K562 (cell line): Measurements from ENCODE around the gene NAA80. TPM values are rescaled to one million over a fixed set of nuclear protein-coding genes. Genes with fewer than 3 reads are reported as not detected.

Experiments
- ATAC-seq: fragments of 200-7000 bp; cut with Tn5 transposase; 3 replicates; pipeline ENCODE4 v1.9.1; 2020; ENCODE audit warnings: moderate library complexity
- BruUV-seq: library from RNA; stranded (reverse); fragments of 400-500 nt; replicated peaks from 2 replicates; lab custom pipeline; 2021; lab: Mats Ljungman, UMichigan
- CTCF ChIA-PET: fragments of 300-600 bp; formaldehyde crosslinking; extraction: SDS; loops from one replicate; lab custom pipeline; 2021; ENCODE audit warnings: low intra/inter-chr PET ratio; lab: Yijun Ruan, JAX
- POLR2A ChIA-PET: fragments of 300-600, 350-650 bp; sonication (Branson Sonifier 250); formaldehyde crosslinking; extraction: SDS; loops from one replicate; lab custom pipeline; 2021; ENCODE audit warnings: antibody characterized with exemption, inconsistent platforms; lab: Yijun Ruan, JAX
- DNase-seq, 4 experiments: peaks; one replicate each; pipeline versions ENCODE4 v3.0.0 to v3.0.0-alpha.2; 2011 to 2018; ENCODE audit warnings: low spot score in 3 of 4, mixed read lengths in 3 of 4; ENCODE audit errors: extremely low read depth in 1 of 4
- FAIRE-seq: peaks from 2 replicates; lab custom pipeline; 2011; peaks lifted over from hg19 to GRCh38; lab: Jason Lieb, UNC
- H2AFZ ChIP-seq: 2 replicates; pipeline ENCODE4 v1.6.0; 2011; ENCODE audit warnings: low read depth, low read length, control low read depth, inconsistent platforms
- H3K27ac ChIP-seq: fragments of 200-600 bp; 3 replicates; pipeline ENCODE4 v1.8.0; 2011; ENCODE audit warnings: low read depth, mild to moderate bottlenecking, control low read depth, inconsistent platforms, low read length, moderate library complexity, mixed read lengths; ENCODE audit errors: extremely low read depth
- H3K27me3 ChIP-seq, 2 experiments: fragments of 300-600 bp in 1 of 2; 2 replicates in 1 of 2; 3 replicates in 1 of 2; pipeline versions ENCODE4 v1.6.0 to v1.8.0; 2011; ENCODE audit warnings: inconsistent platforms in 2 of 2, low read length in 2 of 2, mild to moderate bottlenecking in 1 of 2, mixed read lengths in 1 of 2, moderate library complexity in 1 of 2; ENCODE audit not compliant: control insufficient read depth in 2 of 2, insufficient read depth in 2 of 2
- H3K36me3 ChIP-seq: fragments of 300-600 bp; 3 replicates; pipeline ENCODE4 v1.8.0; 2011; ENCODE audit warnings: mild to moderate bottlenecking, low read length, inconsistent platforms; ENCODE audit not compliant: control insufficient read depth, insufficient read depth
- H3K4me1 ChIP-seq, 2 experiments: fragments of 200-600 bp in 1 of 2; replicated peaks in 1 of 2; 2 replicates in 1 of 2; 3 replicates in 1 of 2; pipeline versions ENCODE4 v1.5.1 to v1.8.0; 2011; ENCODE audit warnings: inconsistent platforms in 2 of 2, low read length in 2 of 2, mild to moderate bottlenecking in 1 of 2, mixed read lengths in 1 of 2, moderate library complexity in 1 of 2; ENCODE audit not compliant: control insufficient read depth in 2 of 2, insufficient read depth in 2 of 2
- H3K4me2 ChIP-seq: 2 replicates; pipeline ENCODE4 v1.6.1; 2011; ENCODE audit warnings: low read length, control low read depth, inconsistent platforms, mixed read lengths; ENCODE audit not compliant: insufficient read depth
- H3K4me3 ChIP-seq: fragments of 200-600 bp; sonication (generic), shearing (Covaris generic); 2 replicates; pipeline ENCODE4 v1.5.1; 2016; ENCODE audit warnings: control low read depth, inconsistent platforms
- H3K79me2 ChIP-seq: fragments of 200-600 bp; 3 replicates; pipeline ENCODE4 v1.8.0; 2011; ENCODE audit warnings: low read length, inconsistent platforms; ENCODE audit not compliant: control insufficient read depth, insufficient read depth
- H3K9ac ChIP-seq, 2 experiments: 2 replicates each; pipeline versions ENCODE4 v1.6.0 to v1.6.1; 2011; ENCODE audit warnings: low read depth in 2 of 2, low read length in 2 of 2, control low read depth in 1 of 2, inconsistent platforms in 1 of 2, mild to moderate bottlenecking in 1 of 2, mixed read lengths in 1 of 2; ENCODE audit not compliant: insufficient read depth in 1 of 2
- H3K9me1 ChIP-seq: one replicate; pipeline ENCODE4 v1.6.0; 2011; ENCODE audit warnings: inconsistent platforms, mild to moderate bottlenecking, low read length, moderate library complexity; ENCODE audit not compliant: control insufficient read depth, insufficient read depth
- H3K9me3 ChIP-seq: replicated peaks from 2 replicates; pipeline ENCODE4 v1.5.1; 2011; ENCODE audit warnings: low read depth, low read length, inconsistent platforms; ENCODE audit not compliant: control insufficient read depth, insufficient read depth
- H4K20me1 ChIP-seq: replicated peaks from 2 replicates; pipeline ENCODE4 v1.6.1; 2011; ENCODE audit warnings: low read length, inconsistent platforms, mixed read lengths; ENCODE audit not compliant: control insufficient read depth, insufficient read depth
- CBX1 ChIP-seq: sonication (generic); IDR thresholded peaks from 2 replicates; pipeline ENCODE4 v1.6.1; 2016; ENCODE audit warnings: antibody characterized with exemption, low read depth, mild to moderate bottlenecking
- ERF ChIP-seq: fragments of 450-650 bp; formaldehyde crosslinking; IDR thresholded peaks from 2 replicates; pipeline ENCODE4 v1.4.0; 2020; ENCODE audit warnings: mild to moderate bottlenecking, mixed read lengths
- GTF2A2 ChIP-seq: IDR thresholded peaks from 2 replicates; pipeline ENCODE4 v1.6.1; 2016; ENCODE audit warnings: mild to moderate bottlenecking, missing genetic modification characterization, missing compliant biosample characterization
- HDAC6 ChIP-seq: IDR thresholded peaks from 2 replicates; pipeline ENCODE4 v1.6.1; 2012; ENCODE audit warnings: low read depth, mild to moderate bottlenecking, control low read depth, inconsistent platforms, low read length, moderate library complexity
- HMGN3 ChIP-seq: IDR thresholded peaks from 2 replicates; pipeline ENCODE4 v1.6.1; 2011; ENCODE audit warnings: borderline replicate concordance, low read depth, mild to moderate bottlenecking, mixed read lengths, low read length; ENCODE audit not compliant: insufficient read length; ENCODE audit errors: extremely low read depth
- NCOA1 ChIP-seq: fragments of 450-650 bp; IDR thresholded peaks from 2 replicates; pipeline ENCODE4 v1.6.1; 2016; ENCODE audit warnings: low read depth
- POLR3A ChIP-seq: IDR thresholded peaks from 2 replicates; pipeline ENCODE4 v1.6.1; 2011; ENCODE audit warnings: borderline replicate concordance, mild to moderate bottlenecking, moderate library complexity; ENCODE audit not compliant: insufficient read length, insufficient read depth; ENCODE audit errors: extremely low read depth
- PYGO2 ChIP-seq: fragments of 450-650 bp; IDR thresholded peaks from 2 replicates; pipeline ENCODE4 v1.6.1; 2016; ENCODE audit warnings: mild to moderate bottlenecking, missing genetic modification characterization, moderate library complexity, missing compliant biosample characterization
- RCOR1 ChIP-seq, 2 experiments: IDR thresholded peaks; 2 replicates each; pipeline ENCODE4 v1.6.1; 2012; ENCODE audit warnings: low read depth in 2 of 2, low read length in 2 of 2, borderline replicate concordance in 1 of 2, improper control_type of control experiment in 1 of 2
- SAFB ChIP-seq: fragments of 200-400 bp; formaldehyde crosslinking; IDR thresholded peaks from 2 replicates; pipeline ENCODE4 v1.6.1; 2017; ENCODE audit warnings: low read depth, low read length, borderline replicate concordance
- TARDBP ChIP-seq: fragments of 450-650 bp; IDR thresholded peaks from 2 replicates; pipeline ENCODE4 v1.6.1; 2016
- THRAP3 ChIP-seq: fragments of 450-650 bp; IDR thresholded peaks from 2 replicates; pipeline ENCODE4 v1.6.1; 2016; ENCODE audit warnings: mild to moderate bottlenecking, inconsistent platforms, borderline replicate concordance
- ZBTB11 ChIP-seq, 3 experiments: fragments of 200-800 bp in 1 of 3; fragments of 250-450 bp in 1 of 3; fragments of 450-650 bp in 1 of 3; sonication (Bioruptor Pico) in 1 of 3; sonication (Bioruptor generic) in 1 of 3; formaldehyde crosslinking in 1 of 3; IDR thresholded peaks; 2 replicates each; pipeline versions ENCODE4 v1.6.1 to v1.8.0; 2016 to 2022; ENCODE audit warnings: mild to moderate bottlenecking in 2 of 3, missing genetic modification characterization in 2 of 3, missing compliant biosample characterization in 1 of 3, moderate library complexity in 1 of 3
- ZNF354B ChIP-seq: fragments of 250-450 bp; sonication (Bioruptor Pico); IDR thresholded peaks from 2 replicates; pipeline ENCODE4 v1.4.0; 2020
- ZNF398 ChIP-seq: fragments of 250-450 bp; sonication (Bioruptor Pico); IDR thresholded peaks from 2 replicates; pipeline ENCODE4 v1.8.0; 2021; ENCODE audit warnings: moderate library complexity, mild to moderate bottlenecking, inconsistent platforms
- ZNF696 ChIP-seq: fragments of 250-450 bp; sonication (Bioruptor Pico); conservative IDR thresholded peaks from 2 replicates; pipeline ENCODE4 v1.4.0; 2020; ENCODE audit warnings: mild to moderate bottlenecking, moderate library complexity
- ZNF76 ChIP-seq: fragments of 250-450 bp; sonication (Bioruptor Pico); IDR thresholded peaks from 2 replicates; pipeline ENCODE4 v1.4.0; 2020; ENCODE audit warnings: mild to moderate bottlenecking, moderate library complexity, borderline replicate concordance
- WGBS: fragments of 100-300 bp; shearing (Covaris generic); methylation state at CpG from one replicate; pipeline ENCODE4 v1.1.6; 2016; ENCODE audit warnings: low coverage, mixed read lengths; ENCODE audit not compliant: insufficient coverage; ENCODE audit errors: missing lambda C conversion rate; 5-methylcytosine and 5-hydroxymethylcytosine counted together
- in situ Hi-C: fragments of 300-500 bp; cut with MboI; formaldehyde crosslinking; loops from 4 replicates; pipeline ENCODE4 v1.15.0; 2018; ENCODE audit warnings: inconsistent platforms, mixed read lengths
- intact Hi-C: fragments of 100-400 bp; cut with micrococcal nuclease; formaldehyde crosslinking; loops from 2 replicates; pipeline ENCODE4 v1.14.2; 2022
- polyA plus RNA-seq, 8 experiments: library from polyadenylated mRNA; depleted of rRNA in 4 of 8; stranded (reverse) in 5 of 8; unstranded in 3 of 8; fragments of >200 nt; fragmentation: Nextera tagmentation in 2 of 8; fragmentation: Illumina TruSeq in 1 of 8; extraction: Ambion mirVana in 2 of 8; extraction: Trizol in 1 of 8; gene quantifications; 2 replicates each; pipeline versions ENCODE4 v1.2.1 to v1.2.3, GENCODE V29; 2011 to 2014; ENCODE audit warnings: inconsistent platforms in 1 of 8, missing spikeins in 1 of 8
- total RNA-seq, 7 experiments: library from RNA; depleted of rRNA in 6 of 7; stranded (reverse); fragments of >200 nt in 6 of 7; fragmentation: Illumina TruSeq in 2 of 7; extraction: Trizol in 2 of 7; gene quantifications; 2 replicates each; pipeline versions ENCODE4 v1.2.1 to v1.2.3, GENCODE V29; 2011 to 2021; ENCODE audit warnings: low replicate concordance in 1 of 7

The NAA80 gene
- total and polyA plus RNA-seq, 9 of the 15 experiments (the other 6 are each of a cell fraction or from before 2014, with no cell fraction given), result 0.82 to 24.0 (median 8.6) TPM

- Histone ChIP-seq H3K4me1 (peaks cover 27 to 40% of the 10 kb centered on the region in 2 experiments; a peak in 4 of 5 replicates), H3K9me3 (no peaks in the 10 kb centered on the region), H2AFZ (0 out of 2 replicates have a peak overlapping the region, but pooled peaks have one; percentile 11), H3K79me2 (peaks cover 85% of the 10 kb centered on the region), H3K36me3 (peaks cover 46% of the 10 kb centered on the region; the same call in 2 of the 3 replicates), H3K4me2 (peak overlapping the region; percentile 95), H4K20me1 (peaks cover 14% of the 10 kb centered on the region), H3K27ac (peak overlapping the region; percentile 99), H3K27me3 (no peaks in the 10 kb centered on the region), H3K9ac (peak overlapping the region; percentile 98 to 99), H3K4me3 (peak overlapping the region; percentile 96), H3K9me1 (peaks cover 4% of the 10 kb centered on the region)
- in situ Hi-C loops, result no loop called here
- FAIRE-seq (no peak), ATAC-seq (peak; percentile 35), DNase-seq (peak in 2 of 4 experiments; percentile 66 to 68)
- BruUV-seq, result TSS peak; percentile 41
- intact Hi-C loops, result no loop called here
- WGBS, result 0% methylated on average over 7 of the region's 31 CpGs
- POLR2A ChIA-PET, result interaction anchor here (0.6 to 2.5 kb wide), 23 partner anchors 9 to 936 kb away, joined by 3 to 31 read pairs (median 3); partner anchors contain the start of genes CYB561D2, HYAL1, NPRL2 and TUSC2
- CTCF ChIA-PET, result no interaction called here
- no peak for TF ChIP-seq POLR3A
- TF ChIP-seq ZNF398, result no peak
- no peak for TF ChIP-seq ZNF354B (CRISPR knock-in tag)
- TF ChIP-seq TARDBP, result no peak
- no peak for TF ChIP-seq HDAC6
- no peak for TF ChIP-seq RCOR1 (IDR thresholded peaks at IDR 0.05; ENCODE audit: borderline replicate concordance in 1 of 2, low read depth in 2 of 2, low read length in 2 of 2)
- TF ChIP-seq CBX1, result 0 out of 2 replicates have a peak, but pooled peaks have one; percentile 13
- TF ChIP-seq ZNF696 (CRISPR knock-in tag), result no peak
- TF ChIP-seq HMGN3, result no peak
- TF ChIP-seq GTF2A2, result no peak
- TF ChIP-seq ERF, result no peak
- TF ChIP-seq ZNF76 (CRISPR knock-in tag), result no peak
- no peak for TF ChIP-seq NCOA1
- no peak for TF ChIP-seq ZBTB11 (CRISPR knock-in tag; IDR thresholded peaks at IDR 0.05)
- no peak for TF ChIP-seq THRAP3
- TF ChIP-seq PYGO2 (tag), result no peak
- no peak for TF ChIP-seq SAFB
These were observed 37.4 kb upstream of the NAA80 start for GRCh38 chr3:50336452-50337174.
